ENCODE data around the gene JADE1. TPM values are rescaled to one million over a fixed set of nuclear protein-coding genes. Genes with fewer than 3 reads are reported as not detected.

The JADE1 gene
- total and polyA plus RNA-seq, 2 experiments from 2014 or later = 84.2 to 158 TPM

GRCh38 chr4:128837198-128837597 lies 27.7 kb downstream of the JADE1 start:
- TF ChIP-seq ZNF462 (CRISPR knock-in tag; IDR thresholded peaks at IDR 0.05) (no peak), POLR2AphosphoS5 (IDR thresholded peaks at IDR 0.05; ENCODE audit: low read depth) (no peak), EZH2 (IDR thresholded peaks at IDR 0.05; ENCODE audit: low read depth, unreplicated experiment) (no peak)
- H3K27ac ChIP-seq (ENCODE audit: low read depth) = peak overlapping the region; percentile 63; the same call in 1 of the 2 replicates
- peaks cover 100% of the 10 kb centered on the region for H3K79me2 ChIP-seq (replicated peaks; ENCODE audit: insufficient read depth)
- peaks cover 100% of the 10 kb centered on the region for H4K20me1 ChIP-seq (replicated peaks; ENCODE audit: insufficient read depth)
- peaks cover 38% of the 10 kb centered on the region for H3F3A ChIP-seq (replicated peaks; ENCODE audit: low read depth)
- peaks cover 80% of the 10 kb centered on the region for H3K4me1 ChIP-seq (ENCODE audit: insufficient read depth)
- H3K27me3 ChIP-seq (ENCODE audit: insufficient read depth) = no peaks in the 10 kb centered on the region
- H3K4me1 Mint-ChIP-seq = peaks cover 79% of the 10 kb centered on the region
- no peak overlapping the region for H2AFZ ChIP-seq
- H3K9me3 Mint-ChIP-seq = no peaks in the 10 kb centered on the region
- peak overlapping the region; percentile 18; the same call in 1 of the 2 replicates for H3K4me2 ChIP-seq
- no peak for ATAC-seq
- H3K36me3 Mint-ChIP-seq (ENCODE audit: low read depth) = peaks cover 91% of the 10 kb centered on the region
- no peak overlapping the region for H3K4me3 ChIP-seq
- H3K9me2 ChIP-seq (ENCODE audit: insufficient read depth) = no peaks in the 10 kb centered on the region
- no peak overlapping the region for H3K27ac Mint-ChIP-seq
- peaks cover 82% of the 10 kb centered on the region for H3K36me3 ChIP-seq (ENCODE audit: insufficient read depth)
- no peak for DNase-seq (ENCODE audit: low spot score)
- H3K4me3 Mint-ChIP-seq = no peak overlapping the region
- H3K27me3 Mint-ChIP-seq (ENCODE audit: insufficient read depth, low read depth, poor library complexity) = peaks cover 11% of the 10 kb centered on the region

GRCh38 chr4:128837679-128838078 lies 28.2 kb downstream of the JADE1 start:
- Histone ChIP-seq H3K4me3 (no peak overlapping the region), H3K27me3 (ENCODE audit: insufficient read depth) (no peaks in the 10 kb centered on the region), H2AFZ (no peak overlapping the region), H3K27ac (ENCODE audit: low read depth) (peak overlapping the region; percentile 75; the same call in 1 of the 2 replicates), H3K36me3 (ENCODE audit: insufficient read depth) (peaks cover 82% of the 10 kb centered on the region), H3K4me2 (peak overlapping the region; percentile 18; the same call in 1 of the 2 replicates), H3F3A (replicated peaks; ENCODE audit: low read depth) (peaks cover 36% of the 10 kb centered on the region), H3K9me2 (ENCODE audit: insufficient read depth) (no peaks in the 10 kb centered on the region), H3K4me1 (ENCODE audit: insufficient read depth) (peaks cover 75% of the 10 kb centered on the region), H4K20me1 (replicated peaks; ENCODE audit: insufficient read depth) (peaks cover 100% of the 10 kb centered on the region), H3K79me2 (replicated peaks; ENCODE audit: insufficient read depth) (peaks cover 100% of the 10 kb centered on the region)
- DNase-seq (ENCODE audit: low spot score) = no peak
- Mint-ChIP-seq H3K4me3 (no peak overlapping the region), H3K27me3 (ENCODE audit: insufficient read depth, low read depth, poor library complexity) (peaks cover 11% of the 10 kb centered on the region), H3K9me3 (no peaks in the 10 kb centered on the region), H3K4me1 (peaks cover 79% of the 10 kb centered on the region), H3K36me3 (ENCODE audit: low read depth) (peaks cover 91% of the 10 kb centered on the region), H3K27ac (no peak overlapping the region)
- ATAC-seq = no peak
- no peak for TF ChIP-seq CREB1 (CRISPR knock-in tag; IDR thresholded peaks at IDR 0.05; ENCODE audit: low read depth)
- TF ChIP-seq STAT1 (IDR thresholded peaks at IDR 0.05; ENCODE audit: unreplicated experiment) = no peak
- 0 out of 2 replicates have a peak, but pooled peaks have one; percentile 21 for TF ChIP-seq POLR2AphosphoS5 (IDR thresholded peaks at IDR 0.05; ENCODE audit: low read depth)
- TF ChIP-seq EZH2phosphoT487 (IDR thresholded peaks at IDR 0.05; ENCODE audit: unreplicated experiment) = no peak
- TF ChIP-seq ZNF114 (CRISPR knock-in tag; IDR thresholded peaks at IDR 0.05) = no peak
- no peak for TF ChIP-seq ZNF331 (CRISPR knock-in tag; IDR thresholded peaks at IDR 0.05; ENCODE audit: low read depth)

Measured in GM23338 (cell line).